AG04449 (cell line): Measurements from ENCODE around the gene GAK.

Experiments used
- CTCF ChIA-PET: fragments of 350-600 bp; formaldehyde crosslinking; extraction: SDS; loops from one replicate; lab custom pipeline; 2021; ENCODE audit warnings: antibody characterized with exemption; lab: Yijun Ruan, JAX
- POLR2A ChIA-PET: fragments of 400-600, 350-600 bp; formaldehyde crosslinking; extraction: SDS; loops from one replicate; lab custom pipeline; 2020; ENCODE audit warnings: antibody characterized with exemption, inconsistent platforms; lab: Yijun Ruan, JAX
- DNase-seq: peaks from one replicate; pipeline ENCODE4 v3.0.0-alpha.2; 2010; ENCODE audit warnings: low read depth, low spot score
- H3K4me3 ChIP-seq: 2 replicates; pipeline ENCODE4 v1.5.1; 2011; ENCODE audit warnings: low read depth, mild to moderate bottlenecking, control low read depth, low read length
- TF ChIP-seq, protein P1 (sequence below): IDR thresholded peaks from one replicate; pipeline ENCODE4 v1.5.1; 2011; ENCODE audit warnings: mild to moderate bottlenecking, moderate library complexity, low read length, control low read depth, inconsistent platforms; ENCODE audit not compliant: insufficient read depth; ENCODE audit errors: missing control alignments

Gene GAK

GRCh38 chr4:858041-858481, 74.1 kb downstream of the GAK start:
- TF ChIP-seq, protein P1, sequence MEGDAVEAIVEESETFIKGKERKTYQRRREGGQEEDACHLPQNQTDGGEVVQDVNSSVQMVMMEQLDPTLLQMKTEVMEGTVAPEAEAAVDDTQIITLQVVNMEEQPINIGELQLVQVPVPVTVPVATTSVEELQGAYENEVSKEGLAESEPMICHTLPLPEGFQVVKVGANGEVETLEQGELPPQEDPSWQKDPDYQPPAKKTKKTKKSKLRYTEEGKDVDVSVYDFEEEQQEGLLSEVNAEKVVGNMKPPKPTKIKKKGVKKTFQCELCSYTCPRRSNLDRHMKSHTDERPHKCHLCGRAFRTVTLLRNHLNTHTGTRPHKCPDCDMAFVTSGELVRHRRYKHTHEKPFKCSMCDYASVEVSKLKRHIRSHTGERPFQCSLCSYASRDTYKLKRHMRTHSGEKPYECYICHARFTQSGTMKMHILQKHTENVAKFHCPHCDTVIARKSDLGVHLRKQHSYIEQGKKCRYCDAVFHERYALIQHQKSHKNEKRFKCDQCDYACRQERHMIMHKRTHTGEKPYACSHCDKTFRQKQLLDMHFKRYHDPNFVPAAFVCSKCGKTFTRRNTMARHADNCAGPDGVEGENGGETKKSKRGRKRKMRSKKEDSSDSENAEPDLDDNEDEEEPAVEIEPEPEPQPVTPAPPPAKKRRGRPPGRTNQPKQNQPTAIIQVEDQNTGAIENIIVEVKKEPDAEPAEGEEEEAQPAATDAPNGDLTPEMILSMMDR: no peak
- no peak for DNase-seq
- ChIA-PET POLR2A (no interaction called here), CTCF (no interaction called here)
- no peak overlapping the region for H3K4me3 ChIP-seq

DNA sequence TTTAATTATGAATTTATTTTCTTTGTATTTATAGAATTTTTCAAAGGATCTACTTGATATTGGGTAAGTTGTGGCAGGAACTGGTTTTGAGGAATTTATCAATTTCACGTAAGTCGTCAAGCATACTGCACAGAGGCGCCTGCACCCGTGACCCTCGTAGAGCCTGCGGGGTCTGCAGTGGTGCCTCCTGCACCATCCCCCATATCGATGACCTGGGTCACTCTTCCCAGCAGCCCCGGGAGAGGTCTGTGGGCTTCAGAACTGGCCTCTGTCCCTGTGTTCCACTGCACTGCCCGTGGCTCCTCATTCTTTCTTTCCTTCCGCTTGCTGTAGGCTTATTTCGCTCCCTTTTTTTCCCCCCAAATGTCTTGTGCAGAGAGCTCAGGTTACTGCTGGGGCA, 74.7 kb downstream of the GAK start:
- POLR2A ChIA-PET: no interaction called here
- TF ChIP-seq, protein P1: no peak
- CTCF ChIA-PET: no interaction called here
- H3K4me3 ChIP-seq: no peak overlapping the region
- DNase-seq: no peak

- ChIA-PET CTCF (no interaction called here), POLR2A (interaction anchor here (0.6 kb wide), 1 partner anchor 99 kb away, joined by 3 read pairs; no protein-coding TSS in a partner anchor)
Observed at GRCh38 chr4:856225-856901, 75.8 kb downstream of the GAK start.

DNA sequence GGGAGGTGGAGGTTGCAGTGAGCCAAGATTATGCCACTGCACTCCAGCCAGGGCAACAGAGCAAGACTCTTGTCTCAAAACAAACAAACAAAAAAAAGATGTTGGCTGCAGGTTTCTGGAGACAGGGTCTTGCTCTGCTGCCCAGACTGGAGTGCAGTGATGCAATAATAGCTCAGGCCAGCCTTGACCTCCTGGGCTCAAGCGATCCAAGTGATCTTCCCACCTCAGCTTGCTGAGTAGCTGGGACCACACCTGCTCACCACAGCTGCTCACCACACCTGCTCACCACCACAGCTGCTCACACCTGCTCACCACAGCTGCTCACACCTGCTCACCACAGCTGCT, 76.3 kb downstream of the GAK start:
- H3K4me3 ChIP-seq: no peak overlapping the region
- DNase-seq: no peak
- ChIA-PET POLR2A (interaction anchor here (0.6 kb wide), 1 partner anchor 100 kb away, joined by 3 read pairs; no protein-coding TSS in a partner anchor), CTCF (no interaction called here)
- TF ChIP-seq, protein P1: no peak

More at GRCh38 chr4:856225-856901, 75.8 kb downstream of the GAK start:
- H3K4me3 ChIP-seq: no peak overlapping the region
- no peak for DNase-seq
- TF ChIP-seq, protein P1: no peak

- TF ChIP-seq, protein P1: no peak
- DNase-seq: no peak
- H3K4me3 ChIP-seq: no peak overlapping the region
- POLR2A ChIA-PET: no interaction called here
- CTCF ChIA-PET: no interaction called here
Observed at GRCh38 chr4:854356-854755, 77.8 kb downstream of the GAK start.

GRCh38 chr4:853416-853781, 78.7 kb downstream of the GAK start:
- POLR2A ChIA-PET: no interaction called here
- TF ChIP-seq, protein P1: no peak
- H3K4me3 ChIP-seq: no peak overlapping the region
- CTCF ChIA-PET: no interaction called here
- DNase-seq: no peak
